T-helper 1 cell treated with Interleukin-12 subunit alpha and Interleukin-12 subunit beta and Interleukin-4 antibody, amounts not matched to agents 30 μg/mL and 1 μg/mL, for 36 hours (primary cell): ENCODE measurements around the gene HPS4.

Experiments used
- H3K27ac Mint-ChIP-seq: one replicate; pipeline ENCODE4 v1.8.0; 2021; ENCODE audit warnings: mild to moderate bottlenecking, mixed read lengths
- H3K27me3 Mint-ChIP-seq: one replicate; pipeline ENCODE4 v1.8.0; 2021; ENCODE audit warnings: low read depth, mixed read lengths
- H3K36me3 Mint-ChIP-seq: one replicate; pipeline ENCODE4 v1.8.0; 2021; ENCODE audit warnings: low read depth, mixed read lengths
- H3K4me1 Mint-ChIP-seq: one replicate; pipeline ENCODE4 v1.8.0; 2021; ENCODE audit warnings: low read depth, mixed read lengths
- H3K4me3 Mint-ChIP-seq: one replicate; pipeline ENCODE4 v1.8.0; 2021; ENCODE audit warnings: mild to moderate bottlenecking, moderate library complexity, mixed read lengths
- H3K9me3 Mint-ChIP-seq: one replicate; pipeline ENCODE4 v1.8.0; 2021; ENCODE audit warnings: mixed read lengths

HPS4 gene

DNA sequence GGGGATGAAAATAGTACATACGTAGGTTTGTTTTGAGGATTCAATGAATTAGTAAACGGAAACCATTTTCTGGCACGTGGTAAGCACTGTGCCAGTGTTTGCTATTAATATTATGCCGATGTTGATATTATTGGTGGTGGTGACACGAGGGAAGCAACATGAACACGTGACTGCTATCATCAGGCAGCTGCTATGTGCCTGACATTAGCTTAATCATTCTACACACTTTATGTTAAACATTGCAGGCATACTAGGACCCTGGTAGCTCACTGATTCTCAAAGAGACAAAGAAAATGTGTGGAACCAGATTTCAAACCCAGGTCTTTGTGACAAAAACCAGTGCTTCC is 750 bp upstream of the HPS4 start:
- no peaks in the 10 kb centered on the region for H3K9me3 Mint-ChIP-seq
- no peaks in the 10 kb centered on the region for H3K27me3 Mint-ChIP-seq
- peak overlapping the region; percentile 96 for H3K4me3 Mint-ChIP-seq
- H3K27ac Mint-ChIP-seq = peak overlapping the region; percentile 87
- peaks cover 16% of the 10 kb centered on the region for H3K36me3 Mint-ChIP-seq
- H3K4me1 Mint-ChIP-seq = peaks cover 53% of the 10 kb centered on the region

DNA sequence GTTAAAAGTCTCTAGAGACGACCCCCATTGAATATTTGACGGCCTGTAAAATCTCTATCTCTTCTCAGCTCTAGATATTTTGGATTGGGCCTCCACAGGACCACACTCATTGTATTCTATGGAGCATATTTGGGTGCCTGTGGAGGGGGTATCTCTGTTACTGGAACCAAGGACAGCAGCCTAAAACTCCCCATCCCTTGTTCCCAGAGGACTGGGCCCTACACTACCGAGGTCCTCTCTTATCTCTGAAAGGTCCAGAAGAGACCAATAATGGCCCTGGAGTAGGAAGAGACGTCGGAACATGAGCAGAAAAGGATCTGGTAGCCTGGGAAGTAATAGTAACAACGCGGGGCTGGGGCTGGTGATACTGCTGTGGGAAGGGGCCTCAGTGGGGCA is 542 bp downstream of the HPS4 start:
- peak overlapping the region; percentile 96 for H3K4me3 Mint-ChIP-seq
- no peaks in the 10 kb centered on the region for H3K27me3 Mint-ChIP-seq
- peak overlapping the region; percentile 87 for H3K27ac Mint-ChIP-seq
- peaks cover 6% of the 10 kb centered on the region for H3K36me3 Mint-ChIP-seq
- H3K9me3 Mint-ChIP-seq = no peaks in the 10 kb centered on the region
- peaks cover 58% of the 10 kb centered on the region for H3K4me1 Mint-ChIP-seq

DNA sequence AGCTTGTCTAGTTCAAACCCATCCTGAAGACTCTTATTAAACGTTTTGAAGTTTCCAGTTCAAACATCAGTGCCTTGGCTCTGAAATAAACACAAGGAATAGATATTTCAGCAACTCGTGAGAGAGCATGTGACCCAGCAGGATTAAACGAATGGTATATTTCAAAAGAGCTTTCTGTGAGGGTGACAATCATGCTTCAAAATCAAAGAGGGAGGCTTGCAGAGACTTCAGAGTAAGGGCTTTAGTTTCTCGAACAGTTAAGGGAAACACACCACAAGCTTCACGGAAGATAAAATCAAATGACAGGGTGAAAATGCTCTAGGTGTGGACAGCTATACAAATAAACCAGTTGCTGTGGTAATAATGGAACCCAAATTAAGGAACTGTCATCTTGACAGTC is 1.4 kb downstream of the HPS4 start:
- Mint-ChIP-seq H3K9me3 (no peaks in the 10 kb centered on the region), H3K27ac (peak overlapping the region; percentile 87), H3K27me3 (no peaks in the 10 kb centered on the region), H3K36me3 (peaks cover 11% of the 10 kb centered on the region), H3K4me3 (peak overlapping the region; percentile 96), H3K4me1 (peaks cover 66% of the 10 kb centered on the region)

DNA sequence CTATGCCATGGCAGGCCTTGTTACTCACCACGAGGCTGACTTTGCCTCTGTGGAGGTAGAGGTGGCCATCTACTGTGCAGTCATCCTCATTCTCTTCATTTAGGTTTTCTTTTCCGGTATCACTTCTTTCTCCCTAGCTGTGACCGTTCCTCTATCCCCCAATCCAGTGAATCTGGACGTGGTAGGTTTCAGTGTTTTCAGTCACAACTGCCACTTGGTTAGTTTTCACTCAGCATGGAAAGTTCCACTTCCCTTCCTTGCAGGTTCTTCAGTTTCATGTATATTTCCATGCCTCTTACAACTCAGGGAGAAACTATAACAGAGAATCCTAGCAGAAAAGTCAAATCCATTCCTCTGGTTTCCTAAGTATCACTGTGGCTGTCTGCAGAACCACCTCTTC is 1.9 kb downstream of the HPS4 start:
- Mint-ChIP-seq H3K27ac (peak overlapping the region; percentile 87), H3K4me1 (peaks cover 70% of the 10 kb centered on the region), H3K9me3 (no peaks in the 10 kb centered on the region), H3K27me3 (no peaks in the 10 kb centered on the region), H3K36me3 (peaks cover 13% of the 10 kb centered on the region), H3K4me3 (peak overlapping the region; percentile 96)

DNA sequence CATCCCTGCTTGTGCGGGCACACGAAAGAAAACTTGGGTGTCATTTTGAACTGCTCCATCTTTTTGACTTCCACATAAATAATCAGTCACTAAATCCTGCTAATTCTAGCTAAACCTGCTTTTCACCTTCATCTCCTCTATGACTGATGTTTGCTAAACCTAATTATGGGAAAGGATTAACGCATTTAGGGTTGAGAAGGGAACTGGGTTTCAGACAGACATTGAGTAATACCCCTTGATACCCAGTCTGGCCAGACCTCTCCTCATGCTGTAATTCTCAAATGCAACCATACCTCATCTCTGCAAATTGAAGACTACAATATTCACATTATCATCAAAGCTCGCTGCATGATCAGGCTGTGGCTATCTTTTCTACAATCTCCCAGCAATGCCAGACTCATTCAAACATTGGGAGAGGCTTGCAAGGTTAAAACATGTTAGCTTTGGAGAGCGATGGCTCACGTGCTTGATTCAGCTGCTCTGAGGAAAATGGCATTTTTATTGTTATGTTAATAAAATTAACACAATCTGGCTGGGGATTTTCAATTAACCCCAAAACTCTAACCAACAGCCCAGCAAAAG is 2.4 kb downstream of the HPS4 start:
- Mint-ChIP-seq H3K4me1 (peaks cover 71% of the 10 kb centered on the region), H3K9me3 (no peaks in the 10 kb centered on the region), H3K36me3 (peaks cover 13% of the 10 kb centered on the region), H3K27me3 (no peaks in the 10 kb centered on the region), H3K27ac (peak overlapping the region; percentile 87), H3K4me3 (peak overlapping the region; percentile 61)

DNA sequence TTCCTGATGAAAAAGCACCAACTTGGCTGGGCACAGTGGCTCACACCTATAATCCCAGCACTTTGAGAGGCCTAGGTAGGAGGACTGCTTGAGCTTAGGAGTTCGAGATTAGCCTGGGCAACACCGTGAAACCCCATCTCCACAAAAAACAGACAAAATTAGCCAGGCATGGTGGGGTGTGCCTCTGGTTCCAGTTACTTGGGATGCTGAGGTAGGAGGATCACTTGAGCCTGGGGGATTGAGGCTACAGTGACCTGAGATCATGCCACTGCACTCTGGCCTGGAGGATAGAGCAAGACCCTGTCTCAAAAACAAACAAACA is 3.0 kb downstream of the HPS4 start:
- peak overlapping the region; percentile 61 for H3K4me3 Mint-ChIP-seq
- peaks cover 13% of the 10 kb centered on the region for H3K36me3 Mint-ChIP-seq
- H3K27me3 Mint-ChIP-seq = no peaks in the 10 kb centered on the region
- peak overlapping the region; percentile 87 for H3K27ac Mint-ChIP-seq
- H3K9me3 Mint-ChIP-seq = no peaks in the 10 kb centered on the region
- H3K4me1 Mint-ChIP-seq = peaks cover 68% of the 10 kb centered on the region

DNA sequence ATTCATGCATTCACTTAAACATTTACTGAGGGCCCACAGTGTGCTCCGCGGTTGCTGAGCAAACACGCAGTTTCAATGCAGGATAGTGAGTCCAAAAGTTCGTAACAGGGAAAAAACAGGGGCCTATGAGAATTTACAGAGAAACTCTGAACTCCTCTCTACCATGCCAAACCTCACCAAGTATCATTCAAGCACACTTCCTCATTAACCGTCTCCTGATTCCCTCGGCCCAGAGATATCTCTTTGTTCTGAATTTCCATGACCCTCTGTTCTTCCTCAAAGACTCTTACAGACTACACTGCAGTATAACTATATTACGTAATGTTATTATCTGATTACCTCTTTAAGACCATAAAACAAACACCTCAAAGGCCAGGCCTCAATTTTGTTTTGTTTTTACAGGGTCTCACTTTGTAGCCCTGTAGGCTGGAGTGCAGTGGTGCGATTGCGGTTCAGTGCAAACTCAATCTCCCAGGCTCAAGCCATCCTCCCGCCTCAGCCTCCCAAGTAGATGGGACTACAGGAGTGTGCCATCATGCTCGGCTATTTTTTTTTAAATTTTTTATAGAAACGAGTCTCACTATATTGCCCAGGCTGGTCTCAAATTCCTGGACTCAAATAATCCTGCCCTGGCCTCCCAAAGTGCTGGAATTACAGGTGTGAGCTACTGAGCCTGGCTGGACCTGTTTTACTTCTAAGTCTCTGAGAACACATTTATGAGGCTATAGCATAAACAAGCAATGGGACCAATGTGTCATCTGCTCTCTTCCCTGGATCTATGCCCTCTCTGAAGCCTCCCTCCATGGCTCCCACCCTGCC is 3.6 kb downstream of the HPS4 start:
- Mint-ChIP-seq H3K27me3 (no peaks in the 10 kb centered on the region), H3K9me3 (no peaks in the 10 kb centered on the region), H3K4me3 (peak overlapping the region; percentile 82), H3K4me1 (peaks cover 62% of the 10 kb centered on the region), H3K27ac (peak overlapping the region; percentile 87), H3K36me3 (peaks cover 13% of the 10 kb centered on the region)

DNA sequence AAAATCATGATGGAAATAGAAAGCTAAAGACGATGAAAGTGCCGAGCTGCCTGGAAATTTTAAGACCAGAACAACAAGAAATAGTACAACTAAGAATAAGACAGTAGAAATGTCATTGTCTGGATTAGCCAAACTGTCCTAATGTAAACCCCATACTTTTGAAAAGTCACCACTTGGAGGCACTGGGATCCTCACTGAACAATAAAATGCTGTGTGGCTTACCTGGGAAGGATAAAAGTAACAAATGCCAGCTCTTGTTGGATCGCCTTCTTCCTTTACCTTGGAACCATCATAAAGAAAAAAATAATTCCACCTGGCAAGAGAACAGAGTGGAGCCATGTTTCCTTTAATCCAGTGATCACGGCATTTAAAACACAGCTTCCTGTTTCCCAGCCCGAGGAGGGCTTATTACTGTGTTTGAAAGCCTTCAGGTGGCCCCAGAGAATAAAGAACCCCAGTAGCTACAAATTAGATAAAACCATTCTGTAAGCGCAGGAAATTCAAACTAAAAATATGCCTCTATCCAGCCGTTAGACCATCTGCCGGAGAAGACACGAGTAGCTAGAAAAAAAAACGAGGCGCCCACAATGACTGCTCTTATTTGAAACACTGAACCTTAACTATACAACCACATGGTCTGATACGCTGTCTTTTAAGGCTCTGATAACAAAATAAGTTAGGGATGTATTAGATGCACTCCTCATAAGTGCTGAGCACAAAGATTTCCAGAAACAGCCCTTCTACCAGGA is 4.4 kb downstream of the HPS4 start:
- Mint-ChIP-seq H3K27ac (peak overlapping the region; percentile 87), H3K9me3 (no peaks in the 10 kb centered on the region), H3K4me1 (peaks cover 61% of the 10 kb centered on the region), H3K36me3 (peaks cover 19% of the 10 kb centered on the region), H3K27me3 (no peaks in the 10 kb centered on the region), H3K4me3 (peak overlapping the region; percentile 82)

DNA sequence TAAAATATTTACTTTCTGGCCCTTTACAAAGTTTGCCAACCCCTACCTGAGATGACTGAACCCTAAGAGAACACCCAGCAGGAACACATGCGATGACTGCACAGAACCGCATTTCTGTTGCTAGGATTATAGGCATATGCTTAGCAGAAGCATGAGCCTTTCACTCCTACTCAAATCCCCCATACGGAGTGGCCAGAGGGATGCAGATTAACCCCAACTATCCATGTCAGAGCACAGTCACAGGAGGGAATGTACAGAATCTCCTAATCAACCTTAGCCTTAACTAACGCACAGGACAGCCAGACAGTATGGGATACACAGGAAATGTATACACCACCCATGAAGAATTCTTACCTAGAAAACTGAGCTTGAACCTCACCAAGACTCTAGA is 6.2 kb downstream of the HPS4 start:
- peaks cover 23% of the 10 kb centered on the region for H3K36me3 Mint-ChIP-seq

DNA sequence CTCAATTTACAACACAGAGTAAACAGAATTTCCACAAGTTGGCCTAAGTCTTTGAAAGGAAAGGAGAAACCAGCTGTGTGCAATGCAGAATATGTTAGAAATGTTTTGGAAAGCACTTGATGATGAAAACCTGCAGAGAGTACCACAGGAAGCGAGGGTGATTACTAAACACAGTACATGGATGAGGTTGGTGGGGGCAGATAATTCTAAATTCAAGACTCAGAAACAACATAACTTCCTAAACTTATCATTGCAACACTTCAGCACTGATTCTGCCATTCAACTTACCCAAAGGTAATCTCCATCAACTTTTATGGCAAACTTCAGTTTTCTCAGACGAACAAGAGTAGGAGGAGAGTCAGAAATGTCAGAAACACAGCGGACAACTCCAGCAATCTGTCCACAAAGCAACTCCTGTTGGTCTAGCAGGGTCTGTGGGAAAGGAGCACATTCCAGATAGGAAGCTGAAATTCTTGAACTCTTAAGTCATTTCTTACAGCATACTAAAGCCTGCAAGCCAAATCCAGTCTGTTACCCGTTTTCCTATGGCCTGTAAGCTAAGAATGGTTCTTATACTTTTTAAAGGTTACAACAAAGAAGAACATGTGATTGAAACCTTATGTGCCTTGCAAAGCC is 6.8 kb downstream of the HPS4 start:
- peak overlapping the region; percentile 46 for H3K27ac Mint-ChIP-seq
- no peaks in the 10 kb centered on the region for H3K9me3 Mint-ChIP-seq
- peaks cover 50% of the 10 kb centered on the region for H3K4me1 Mint-ChIP-seq
- H3K4me3 Mint-ChIP-seq = peak overlapping the region; percentile 31
- H3K36me3 Mint-ChIP-seq = peaks cover 23% of the 10 kb centered on the region
- H3K27me3 Mint-ChIP-seq = no peaks in the 10 kb centered on the region

More for the DNA sequence above, 6.2 kb downstream of the HPS4 start:
- Mint-ChIP-seq H3K9me3 (no peaks in the 10 kb centered on the region), H3K4me1 (peaks cover 55% of the 10 kb centered on the region), H3K27me3 (no peaks in the 10 kb centered on the region), H3K4me3 (peak overlapping the region; percentile 57), H3K27ac (peak overlapping the region; percentile 60)

DNA sequence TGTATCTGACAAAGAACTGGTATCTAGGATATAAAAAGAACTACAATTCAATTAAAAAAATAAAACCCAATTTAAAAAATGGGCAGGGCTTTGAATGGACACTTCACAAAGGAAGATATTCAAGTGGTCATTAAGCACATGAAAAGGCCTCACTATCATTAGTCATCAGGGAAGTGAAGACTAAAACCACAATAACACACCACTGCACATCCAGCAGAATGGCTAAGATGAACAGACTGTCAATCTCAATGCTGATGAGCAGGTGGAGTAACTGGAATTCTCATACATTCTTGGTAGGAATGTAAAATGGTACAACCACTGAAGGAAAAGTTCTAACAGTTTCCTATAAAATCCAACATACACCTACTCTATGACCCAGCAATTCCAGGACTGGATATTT is 8.9 kb downstream of the HPS4 start:
- Mint-ChIP-seq H3K4me1 (peaks cover 32% of the 10 kb centered on the region), H3K4me3 (no peak overlapping the region), H3K27me3 (no peaks in the 10 kb centered on the region), H3K9me3 (no peaks in the 10 kb centered on the region), H3K27ac (peak overlapping the region; percentile 38), H3K36me3 (peaks cover 26% of the 10 kb centered on the region)

DNA sequence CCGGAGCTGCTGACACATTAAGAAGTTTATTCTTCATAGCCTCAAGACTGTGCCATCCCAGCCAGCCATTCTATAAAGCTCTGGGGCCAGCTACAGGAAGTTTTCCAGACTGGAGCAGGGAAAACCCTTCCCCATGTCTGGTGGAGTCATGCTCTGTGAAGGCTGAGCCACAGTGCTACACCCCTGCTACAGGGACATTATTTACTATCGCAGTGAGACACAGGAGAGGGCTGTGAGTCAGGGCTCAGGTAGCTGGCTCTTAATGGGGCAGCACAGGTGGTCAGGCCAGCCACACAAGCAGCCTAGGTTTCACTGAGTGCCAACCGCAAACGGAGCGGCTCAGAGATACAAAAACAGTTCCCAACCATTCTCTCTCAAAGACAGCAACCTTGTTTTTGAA is 12.1 kb downstream of the HPS4 start:
- H3K27me3 Mint-ChIP-seq = no peaks in the 10 kb centered on the region
- H3K27ac Mint-ChIP-seq = no peak overlapping the region
- no peak overlapping the region for H3K4me3 Mint-ChIP-seq
- peaks cover 9% of the 10 kb centered on the region for H3K4me1 Mint-ChIP-seq
- H3K9me3 Mint-ChIP-seq = no peaks in the 10 kb centered on the region
- H3K36me3 Mint-ChIP-seq = peaks cover 33% of the 10 kb centered on the region

DNA sequence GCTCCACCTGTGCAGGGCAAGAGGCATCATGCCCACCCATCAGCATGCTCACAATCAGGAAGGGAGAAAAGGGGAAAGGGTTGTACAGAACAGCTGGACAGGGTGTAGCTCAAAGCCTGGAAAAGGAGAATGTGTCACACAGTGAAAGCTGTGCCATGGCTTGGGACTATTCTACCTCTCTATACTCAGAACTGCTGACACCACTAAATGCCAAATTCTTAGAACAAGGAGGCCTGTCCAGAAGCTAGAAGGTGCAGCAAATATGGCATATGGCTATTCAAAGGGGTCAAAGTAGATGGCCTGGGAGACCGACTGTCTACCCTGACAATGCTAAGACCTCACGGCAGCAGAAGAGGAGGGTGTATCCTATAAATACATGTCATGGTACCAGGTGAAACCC is 12.8 kb downstream of the HPS4 start:
- H3K9me3 Mint-ChIP-seq = no peaks in the 10 kb centered on the region
- H3K27me3 Mint-ChIP-seq = no peaks in the 10 kb centered on the region
- no peak overlapping the region for H3K4me3 Mint-ChIP-seq
- H3K4me1 Mint-ChIP-seq = peaks cover 8% of the 10 kb centered on the region
- peaks cover 35% of the 10 kb centered on the region for H3K36me3 Mint-ChIP-seq
- no peak overlapping the region for H3K27ac Mint-ChIP-seq

DNA sequence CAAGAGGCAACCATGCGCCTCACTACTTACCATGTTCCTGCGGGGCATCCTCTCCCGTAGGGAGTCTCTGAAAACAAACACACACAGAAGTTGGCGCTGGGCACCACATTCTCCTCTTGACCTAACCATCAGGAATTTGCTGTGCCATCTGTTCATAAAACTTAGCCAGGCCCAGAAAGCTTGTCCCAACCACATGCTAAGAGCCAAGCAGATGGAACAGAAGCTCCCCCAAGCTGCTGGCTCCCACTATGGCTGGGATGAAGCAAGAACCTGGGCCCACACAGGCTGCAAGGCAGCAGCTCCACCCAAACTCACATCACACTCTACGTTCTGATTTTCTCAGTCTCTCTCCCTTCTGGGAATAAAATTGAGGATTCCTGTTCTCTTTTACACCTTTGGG is 17.4 kb downstream of the HPS4 start:
- Mint-ChIP-seq H3K4me1 (no peaks in the 10 kb centered on the region), H3K27ac (no peak overlapping the region), H3K36me3 (peaks cover 38% of the 10 kb centered on the region), H3K27me3 (no peaks in the 10 kb centered on the region), H3K4me3 (no peak overlapping the region), H3K9me3 (no peaks in the 10 kb centered on the region)
